ENCODE results near the gene SYT9.

GRCh38 chr11:7219491-7219890 lies 32.2 kb upstream of the SYT9 start:
- TF ChIP-seq CTCF (IDR thresholded peaks at IDR 0.05; ENCODE audit: control extremely low read depth in 1 of 3, insufficient read depth in 1 of 3, low read depth in 1 of 3, low read length in 3 of 3) (no peak), ZNF274 (IDR thresholded peaks at IDR 0.05; ENCODE audit: borderline replicate concordance, extremely low read depth, low read length) (no peak), SP1 (IDR thresholded peaks at IDR 0.05; ENCODE audit: low read depth, low read length) (no peak), CHD2 (IDR thresholded peaks at IDR 0.05; ENCODE audit: low read length) (no peak), SAP30 (IDR thresholded peaks at IDR 0.05; ENCODE audit: insufficient read depth, insufficient replicate concordance, low read length) (no peak)

Data from H1 (cell line).